ENCODE measurements around the gene MARCHF11. TPM values are rescaled to one million over a fixed set of nuclear protein-coding genes. Genes with fewer than 3 reads are reported as not detected.

The MARCHF11 gene
- polyA plus RNA-seq, 1 experiment = not detected

GRCh38 chr5:16120579-16120978 is 59.0 kb downstream of the MARCHF11 start:
- no peaks in the 10 kb centered on the region for H3K27me3 ChIP-seq (ENCODE audit: control insufficient read depth, insufficient read depth, low read length)
- no peak for TF ChIP-seq CTCF (IDR thresholded peaks at IDR 0.05; ENCODE audit: low read depth, low read length)
- H3K27ac ChIP-seq (ENCODE audit: low read depth, low read length) = no peak overlapping the region
- POLR2A ChIA-PET = no interaction called here
- CTCF ChIA-PET = no interaction called here
- DNase-seq (ENCODE audit: low read depth, low spot score) = no peak
- H3K4me3 ChIP-seq (ENCODE audit: low read depth, low read length) = no peak overlapping the region
- no peaks in the 10 kb centered on the region for H3K9me3 ChIP-seq (ENCODE audit: control insufficient read depth, insufficient read depth, low read length)

GRCh38 chr5:16119790-16120189 is 59.8 kb downstream of the MARCHF11 start:
- H3K27ac ChIP-seq (ENCODE audit: low read depth, low read length) = no peak overlapping the region
- no peak for DNase-seq (ENCODE audit: low read depth, low spot score)
- H3K9me3 ChIP-seq (ENCODE audit: control insufficient read depth, insufficient read depth, low read length) = no peaks in the 10 kb centered on the region
- H3K27me3 ChIP-seq (ENCODE audit: control insufficient read depth, insufficient read depth, low read length) = no peaks in the 10 kb centered on the region
- CTCF ChIA-PET = no interaction called here
- POLR2A ChIA-PET = no interaction called here
- no peak for TF ChIP-seq CTCF (IDR thresholded peaks at IDR 0.05; ENCODE audit: low read depth, low read length)
- no peak overlapping the region for H3K4me3 ChIP-seq (ENCODE audit: low read depth, low read length)

- TF ChIP-seq CTCF (IDR thresholded peaks at IDR 0.05; ENCODE audit: low read depth, low read length) = no peak
- ChIA-PET POLR2A (no interaction called here), CTCF (no interaction called here)
- DNase-seq (ENCODE audit: low read depth, low spot score) = no peak
- no peak overlapping the region for H3K27ac ChIP-seq (ENCODE audit: low read depth, low read length)
- H3K4me3 ChIP-seq (ENCODE audit: low read depth, low read length) = no peak overlapping the region
- no peaks in the 10 kb centered on the region for H3K9me3 ChIP-seq (ENCODE audit: control insufficient read depth, insufficient read depth, low read length)
- H3K27me3 ChIP-seq (ENCODE audit: control insufficient read depth, insufficient read depth, low read length) = no peaks in the 10 kb centered on the region
Measured at GRCh38 chr5:16115140-16115539, 64.5 kb downstream of the MARCHF11 start.

GRCh38 chr5:16108418-16108817 is 71.2 kb downstream of the MARCHF11 start:
- ChIA-PET POLR2A (no interaction called here), CTCF (no interaction called here)

GRCh38 chr5:16104961-16105360 is 74.6 kb downstream of the MARCHF11 start:
- Histone ChIP-seq H3K9me3 (ENCODE audit: control insufficient read depth, insufficient read depth, low read length) (no peaks in the 10 kb centered on the region; the same call in 1 of the 2 replicates), H3K27me3 (ENCODE audit: control insufficient read depth, insufficient read depth, low read length) (no peaks in the 10 kb centered on the region), H3K27ac (ENCODE audit: low read depth, low read length) (no peak overlapping the region), H3K4me3 (ENCODE audit: low read depth, low read length) (no peak overlapping the region)
- TF ChIP-seq CTCF (IDR thresholded peaks at IDR 0.05; ENCODE audit: low read depth, low read length) = no peak
- ChIA-PET CTCF (no interaction called here), POLR2A (no interaction called here)
- no peak for DNase-seq (ENCODE audit: low read depth, low spot score)

More at GRCh38 chr5:16108418-16108817, 71.2 kb downstream of the MARCHF11 start:
- Histone ChIP-seq H3K9me3 (ENCODE audit: control insufficient read depth, insufficient read depth, low read length) (no peaks in the 10 kb centered on the region; the same call in 1 of the 2 replicates), H3K27me3 (ENCODE audit: control insufficient read depth, insufficient read depth, low read length) (no peaks in the 10 kb centered on the region), H3K4me3 (ENCODE audit: low read depth, low read length) (no peak overlapping the region), H3K27ac (ENCODE audit: low read depth, low read length) (no peak overlapping the region)
- no peak for DNase-seq (ENCODE audit: low read depth, low spot score)
- TF ChIP-seq CTCF (IDR thresholded peaks at IDR 0.05; ENCODE audit: low read depth, low read length) = no peak

Data from AG04450 (cell line).